Brain pericyte (primary cell): ENCODE data around the gene ZNF841.
"Not testable (repeated sequence)": the region's sequence is repeated elsewhere in the genome, so short reads cannot be mapped to it uniquely, and the experiment has no call there.

Experiments used
- DNase-seq: peaks from one replicate; pipeline ENCODE4 v3.0.0-alpha.2; 2012; ENCODE audit warnings: low read depth, low spot score

ZNF841 gene

DNA sequence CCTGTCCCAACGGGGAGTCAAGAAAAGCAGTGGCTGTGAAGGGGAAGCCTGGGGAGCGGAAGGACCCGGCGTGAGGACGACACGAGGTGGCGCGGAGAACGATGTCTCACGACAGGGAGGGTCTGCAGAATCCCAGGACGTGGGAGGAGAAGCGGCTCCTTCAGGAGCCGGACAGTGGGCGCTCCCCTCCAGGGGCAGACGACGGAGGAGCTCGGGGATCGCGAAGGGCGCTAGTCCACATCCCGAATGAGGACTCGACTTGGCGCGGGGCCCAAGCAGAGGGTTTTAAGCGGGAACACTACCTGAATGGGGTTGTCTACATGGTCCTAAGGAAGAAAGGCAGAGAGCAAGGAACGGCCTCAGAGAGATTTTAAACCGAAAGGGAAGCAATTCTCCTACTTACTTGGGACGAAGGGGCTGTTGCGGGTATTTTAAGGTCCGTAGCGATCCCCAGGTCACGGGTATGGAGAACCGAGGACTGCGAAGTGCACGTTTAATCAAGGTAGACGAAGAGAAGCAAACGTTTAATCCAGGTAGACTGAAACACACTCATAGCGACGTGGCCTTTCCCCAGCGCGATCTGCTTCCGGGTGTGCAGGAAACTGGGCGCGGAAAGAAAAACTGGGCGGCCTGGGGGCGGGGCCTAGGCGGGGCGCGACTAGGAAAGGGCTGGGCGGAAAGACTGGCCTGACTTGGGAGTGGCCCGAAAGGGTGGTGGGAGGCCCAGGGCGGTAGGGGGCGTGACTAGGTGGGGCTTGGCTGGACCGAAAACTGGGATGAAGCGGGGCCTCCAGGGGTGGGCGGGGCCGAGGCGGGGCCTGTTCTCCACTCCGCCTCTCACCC is at the start of gene ZNF841:
Gene ZNF841 (minus strand): TSS at position 594 of the 843 bp plus-strand sequence. CDS start 10,964 bp downstream, outside the sequence.
- peak; percentile 69 for DNase-seq

DNA sequence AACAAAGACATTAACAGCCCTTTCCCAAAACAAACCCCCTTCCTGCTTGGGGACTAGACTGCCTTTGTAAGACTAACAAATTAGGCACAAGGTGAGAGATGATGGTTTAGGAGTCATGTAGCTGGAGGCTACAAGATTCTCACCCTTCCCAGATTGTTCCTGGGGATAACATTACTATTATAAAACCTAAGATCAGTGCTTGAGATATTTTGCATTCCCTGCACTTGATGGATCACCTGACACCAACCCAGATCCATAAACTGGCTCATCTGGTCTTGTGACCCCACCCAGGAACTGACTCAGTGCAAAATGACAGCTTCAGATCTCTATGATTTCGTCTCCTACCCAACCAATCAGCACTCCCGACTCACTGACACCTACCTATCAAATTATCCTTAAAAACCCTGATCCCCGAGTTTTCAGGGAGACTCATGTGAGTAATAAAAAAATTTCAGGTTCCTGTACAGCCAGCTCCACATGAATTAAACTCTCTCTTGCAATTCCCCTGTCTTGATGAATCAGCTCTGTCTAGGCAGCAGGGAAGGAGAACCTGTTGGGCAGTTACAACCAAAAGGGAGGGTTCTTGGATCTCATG is 46.5 kb upstream of the ZNF841 start:
- no peak for DNase-seq

DNA sequence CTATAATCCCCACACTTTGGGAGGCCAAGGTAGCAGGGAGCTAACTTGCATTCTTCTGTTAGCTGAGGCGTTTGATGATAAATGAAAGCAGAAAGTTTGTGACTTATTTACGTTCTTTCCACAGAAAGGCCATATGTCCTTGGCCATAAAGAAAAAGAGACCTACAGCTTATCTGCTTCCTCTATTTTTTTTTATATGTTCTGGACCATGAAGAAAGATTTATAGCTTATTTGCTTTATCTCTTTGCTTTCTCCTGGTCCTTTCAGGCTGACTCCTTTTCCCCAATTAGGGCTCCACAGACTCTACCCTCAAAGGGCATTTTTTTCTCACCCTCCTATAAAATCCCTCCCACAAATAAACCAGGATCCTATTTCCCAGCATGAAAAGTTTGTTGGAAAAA is 45.6 kb upstream of the ZNF841 start:
- DNase-seq: no peak

DNA sequence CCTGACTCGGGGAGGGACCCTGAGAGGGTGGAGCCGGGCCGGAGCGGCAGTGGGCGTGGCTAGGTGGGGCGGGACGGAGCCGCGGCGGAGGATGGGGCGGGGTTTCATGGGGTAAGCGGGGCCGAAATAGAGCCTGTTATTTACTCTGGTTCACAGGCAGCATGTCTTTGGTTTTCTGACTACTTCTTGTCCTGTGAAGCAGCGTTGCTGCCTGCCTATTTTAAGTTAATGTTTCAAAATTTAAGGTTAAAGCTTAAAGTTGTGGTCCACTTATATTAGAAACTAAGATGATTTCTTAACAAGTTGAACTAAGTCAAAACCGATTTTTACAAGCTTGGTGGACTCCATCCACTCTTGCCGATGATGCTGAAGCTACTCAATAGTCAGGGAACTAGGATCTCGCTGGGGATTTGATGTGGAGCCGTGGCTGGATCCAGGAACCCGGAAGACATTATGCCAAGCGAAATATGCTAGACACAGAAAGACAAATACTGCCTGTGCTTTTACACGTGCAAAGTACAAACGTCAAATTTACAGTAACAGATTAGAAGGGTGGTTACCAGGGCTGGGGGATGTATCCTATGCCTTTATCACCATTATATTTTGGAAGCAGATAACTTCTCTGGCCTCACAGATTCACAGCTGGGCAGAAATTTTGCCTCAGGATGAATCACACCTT is 44.6 kb upstream of the ZNF841 start:
- no peak for DNase-seq

DNA sequence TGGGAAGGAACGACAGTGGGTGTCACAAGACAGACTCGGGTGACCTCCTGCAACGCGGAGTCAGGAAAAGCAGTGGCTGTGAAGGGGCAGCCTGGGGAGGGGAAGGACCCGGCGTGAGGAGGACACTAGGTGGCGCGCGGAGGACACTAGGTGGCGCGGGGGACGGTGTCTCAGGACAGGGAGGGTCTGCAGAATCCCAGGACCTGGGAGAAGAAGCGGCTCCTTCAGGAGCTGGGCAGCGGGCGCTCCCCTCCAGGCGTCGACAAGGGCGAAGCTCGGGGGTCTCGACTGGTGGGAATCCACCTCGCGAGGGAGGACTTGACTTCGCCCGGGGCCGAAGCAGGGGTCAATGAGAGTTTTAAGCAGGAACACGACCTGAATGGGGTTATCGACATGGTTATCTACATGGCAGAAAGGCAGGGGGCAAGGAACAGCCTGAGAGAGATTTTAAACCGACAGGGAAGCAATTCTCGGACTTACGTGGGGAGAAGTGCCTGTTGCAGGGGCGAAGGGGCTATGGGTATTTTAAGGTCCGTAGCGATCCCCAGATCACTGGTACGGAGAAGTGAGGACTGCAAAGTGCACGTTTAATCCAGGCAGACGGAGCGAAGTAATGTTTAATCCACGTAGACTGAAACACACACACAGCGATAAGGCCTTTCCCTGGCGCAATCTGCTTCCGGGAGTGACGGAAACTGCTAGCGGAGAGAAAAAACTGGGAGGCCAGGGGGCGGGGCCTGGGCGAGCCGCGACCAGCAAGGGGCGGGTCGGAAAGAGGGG is 43.9 kb upstream of the ZNF841 start, which contains the start of gene ZNF616:
Gene ZNF616 (minus strand): TSS at position 687 of the 780 bp plus-strand sequence. CDS start 9,426 bp downstream, outside the sequence.
- peak; percentile 67 for DNase-seq

DNA sequence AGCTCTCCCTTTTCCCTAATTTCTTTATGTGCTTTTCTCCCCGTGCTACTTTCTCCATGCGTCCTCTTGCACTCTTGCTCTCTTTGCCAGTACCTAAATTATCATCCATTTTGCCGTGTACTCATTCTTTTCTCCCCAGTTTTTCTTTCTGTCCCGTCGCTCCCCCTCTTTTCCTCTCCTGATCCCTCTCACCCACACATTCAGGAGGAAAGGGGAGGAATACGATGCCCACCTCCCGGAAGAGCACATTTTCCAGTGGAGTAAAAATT is 43.4 kb upstream of the ZNF841 start:
- DNase-seq: no peak

DNA sequence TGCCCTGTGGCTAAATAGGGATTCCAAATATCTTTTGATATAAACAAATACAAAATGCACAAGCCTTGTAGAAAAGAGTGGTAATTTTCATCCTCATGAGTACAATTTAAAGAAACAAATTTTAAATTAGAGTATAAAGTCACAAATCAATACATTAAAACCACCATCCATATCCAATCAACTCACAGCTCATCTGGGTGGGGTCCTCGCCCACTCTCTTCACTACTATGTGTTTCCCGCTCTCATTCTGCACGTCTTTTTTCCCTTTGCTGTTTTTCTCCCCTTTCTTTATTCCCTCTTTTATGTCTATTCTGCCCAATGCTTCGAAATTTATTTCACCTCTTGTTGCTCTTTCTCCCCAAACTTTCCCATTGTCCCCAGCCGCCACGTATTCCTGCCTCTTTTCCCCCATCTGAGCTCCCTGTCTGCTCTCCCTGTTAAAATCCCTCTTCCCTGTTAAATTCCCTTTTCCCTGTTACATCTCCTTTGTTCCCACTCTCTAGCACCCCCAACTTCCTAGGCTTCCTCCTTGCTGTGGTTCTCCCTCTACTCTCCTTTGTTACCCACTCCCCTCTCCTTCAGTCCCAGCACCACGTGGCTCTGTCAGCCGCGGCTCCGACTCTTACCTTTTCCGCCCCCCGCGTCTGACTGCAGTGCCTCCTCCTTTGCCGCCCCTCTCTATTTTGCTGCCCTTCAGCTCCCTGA is 42.9 kb upstream of the ZNF841 start:
- no peak for DNase-seq

DNA sequence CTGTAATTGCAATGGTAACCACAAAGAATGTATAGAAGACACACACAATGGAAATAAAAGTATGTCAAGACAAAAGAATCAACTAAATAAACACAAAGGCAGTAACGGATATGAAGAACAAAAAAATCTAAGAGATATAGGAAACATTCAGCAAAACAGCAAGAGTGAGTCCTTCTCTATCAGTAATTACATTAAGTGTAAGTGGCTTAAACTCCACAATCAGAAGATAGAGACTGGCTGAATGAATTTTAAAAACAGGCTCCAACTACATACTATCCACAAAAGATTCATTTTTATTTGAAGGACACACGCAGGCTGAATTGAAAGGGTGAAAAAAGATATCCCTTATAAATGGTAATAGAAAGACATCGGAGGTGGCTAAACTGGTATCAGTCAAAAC is 24.7 kb upstream of the ZNF841 start:
- DNase-seq: no peak

DNA sequence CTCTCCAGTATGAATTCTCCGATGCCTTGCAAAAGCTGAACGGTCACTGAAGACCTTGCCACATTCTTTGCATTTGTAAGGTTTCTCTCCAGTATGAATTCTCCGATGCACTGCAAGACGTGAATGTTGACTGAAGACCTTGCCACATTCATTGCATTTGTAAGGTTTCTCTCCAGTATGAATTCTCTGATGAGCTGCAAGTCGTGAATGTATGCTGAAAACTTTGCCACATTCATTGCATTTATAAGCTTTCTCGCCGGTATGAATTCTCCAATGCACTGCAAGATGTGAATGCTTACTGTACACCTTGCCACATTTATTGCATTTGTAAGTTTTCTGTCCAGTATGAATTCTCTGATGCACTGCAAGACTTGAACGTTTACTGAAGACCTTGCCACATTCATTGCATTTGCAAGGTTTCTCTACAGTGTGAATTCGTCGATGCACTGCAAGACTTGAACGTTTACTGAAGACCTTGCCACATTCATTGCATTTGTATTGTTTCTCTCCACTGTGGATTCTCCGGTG is 20.0 kb upstream of the ZNF841 start:
- DNase-seq: no peak

DNA sequence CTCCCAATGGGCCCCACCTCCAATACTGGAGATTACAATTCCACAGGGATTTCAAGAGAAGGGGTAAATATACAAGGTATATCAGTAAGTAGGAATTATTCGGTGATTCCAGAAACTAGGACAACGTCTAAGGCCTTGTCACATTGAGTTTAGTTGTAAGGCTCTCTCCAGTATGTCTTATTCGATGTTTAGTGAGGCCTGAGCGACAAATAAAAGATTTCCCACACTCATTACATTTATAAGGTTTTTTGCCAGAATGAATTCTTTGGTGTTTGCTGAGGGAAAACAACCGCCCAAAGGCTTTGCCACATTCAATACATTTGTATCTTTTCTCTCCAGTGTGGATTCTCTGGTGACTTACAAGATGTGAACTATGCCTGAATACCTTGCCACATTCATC is 19.1 kb upstream of the ZNF841 start:
- DNase-seq: no peak

DNA sequence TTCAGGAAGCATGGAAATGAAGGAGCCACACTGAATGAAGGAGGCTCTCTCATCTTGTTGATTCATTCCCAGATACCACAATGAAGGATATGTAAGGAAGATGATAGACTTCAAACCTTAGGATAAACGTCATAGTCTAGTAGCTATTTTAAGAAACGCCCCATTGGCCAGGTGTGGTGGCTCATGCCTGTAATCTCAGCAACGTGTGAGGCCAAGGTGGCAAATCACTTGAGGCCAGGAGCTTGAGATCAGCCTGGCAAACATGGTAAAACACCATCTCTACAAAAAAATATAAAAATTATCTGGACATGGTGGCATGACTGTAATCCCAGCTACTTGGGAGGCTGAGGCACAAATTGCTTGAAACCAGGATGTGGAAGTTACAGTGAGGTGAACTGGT is 17.1 kb upstream of the ZNF841 start:
- no peak for DNase-seq

DNA sequence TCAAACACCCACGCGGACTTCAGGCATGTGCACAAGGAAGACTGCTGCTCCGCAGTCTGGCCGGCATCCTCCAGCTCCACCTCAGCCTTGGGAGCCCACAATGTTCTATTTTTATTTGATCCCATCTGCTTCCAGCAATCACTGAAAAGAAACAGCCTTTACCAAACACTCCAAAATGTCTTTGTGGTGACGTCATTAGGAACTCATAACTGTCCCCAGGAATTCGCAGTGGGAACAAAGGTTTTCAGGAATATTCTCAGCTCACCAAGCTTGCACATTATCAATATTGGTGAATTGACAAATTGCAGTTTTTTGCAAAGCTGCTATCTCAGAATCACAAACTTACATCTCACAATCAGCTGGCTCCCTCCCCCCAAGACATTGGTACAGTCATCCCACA is 15.2 kb upstream of the ZNF841 start:
- no peak for DNase-seq

DNA sequence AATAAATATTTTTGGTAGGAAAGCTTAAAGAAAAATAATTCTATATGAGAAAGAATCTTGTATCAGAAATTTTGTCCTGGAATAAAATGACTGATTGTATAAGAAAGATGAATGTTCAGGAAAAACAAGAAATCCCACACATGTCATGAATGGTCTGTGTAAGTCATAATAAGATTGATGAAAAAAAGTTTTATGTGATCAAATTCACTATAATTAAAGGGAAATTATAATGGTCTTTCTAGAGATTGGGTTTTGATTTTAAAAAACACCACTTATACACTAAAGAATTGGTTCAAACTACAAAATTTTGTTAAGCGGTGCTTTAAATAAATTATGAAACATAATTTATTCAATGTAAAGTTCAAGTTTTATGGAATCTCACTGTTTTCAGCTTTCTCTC is 7.2 kb upstream of the ZNF841 start:
- no peak for DNase-seq

DNA sequence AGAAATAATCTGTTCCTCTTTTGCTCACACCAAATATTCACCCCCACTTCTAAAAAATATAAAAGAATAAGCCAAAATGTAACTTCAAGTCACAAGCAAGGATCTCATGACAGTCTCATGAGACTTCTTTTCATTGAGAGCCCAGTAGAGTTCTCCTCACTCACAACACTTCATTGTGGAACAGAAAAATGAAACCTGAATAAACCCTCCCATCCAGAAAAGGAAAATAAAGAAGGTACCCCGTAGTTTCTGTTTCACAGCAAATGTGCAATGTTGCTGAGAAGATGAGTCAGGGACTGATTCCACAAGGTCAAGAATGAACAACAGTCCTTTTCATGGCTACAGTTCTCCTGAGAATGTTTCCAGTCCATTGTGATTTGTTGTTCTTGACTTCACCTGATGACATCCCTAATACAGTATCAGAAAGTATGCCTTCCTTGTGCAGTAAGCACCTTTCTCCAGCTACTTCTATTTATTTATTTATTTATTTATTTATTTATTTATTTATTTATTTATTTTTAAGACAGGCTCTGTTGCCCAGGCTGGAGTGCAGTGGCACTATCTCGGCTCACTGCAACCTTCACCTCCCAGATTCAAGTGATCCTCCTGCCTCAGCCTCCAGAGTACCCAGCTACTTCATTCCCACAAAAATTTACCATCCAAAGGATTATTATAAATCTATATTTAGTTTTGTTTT is 6.4 kb upstream of the ZNF841 start:
- no peak for DNase-seq

DNA sequence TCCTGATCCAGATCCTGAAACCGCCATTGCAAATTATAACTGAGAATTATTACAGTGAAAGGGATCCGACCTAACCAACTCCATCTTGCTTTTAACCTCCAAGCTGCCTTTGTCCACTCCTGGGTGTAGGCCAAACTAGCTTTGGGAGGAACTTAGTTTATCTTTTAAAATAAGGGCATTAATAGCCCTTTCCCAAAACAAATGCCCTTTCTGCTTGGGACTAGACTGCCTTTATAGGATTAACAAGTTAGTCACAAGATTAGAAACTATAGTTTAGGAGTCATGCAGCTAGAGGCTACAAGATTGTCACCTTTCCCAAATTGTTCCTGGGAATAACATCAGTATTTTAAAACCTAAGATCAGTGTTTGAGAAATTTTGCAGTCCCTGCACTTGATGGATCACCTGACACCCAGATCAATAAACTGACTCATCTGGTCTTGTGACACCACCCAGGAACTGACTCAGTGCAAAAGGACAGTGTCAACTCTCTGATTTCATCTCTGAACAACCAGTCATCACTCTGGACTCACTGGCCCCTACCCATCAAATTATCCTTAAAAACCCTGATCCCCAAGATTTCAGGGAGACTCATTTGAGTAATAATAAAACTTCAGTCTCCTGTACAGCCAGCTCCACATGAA is 4.1 kb upstream of the ZNF841 start:
- DNase-seq: no peak

DNA sequence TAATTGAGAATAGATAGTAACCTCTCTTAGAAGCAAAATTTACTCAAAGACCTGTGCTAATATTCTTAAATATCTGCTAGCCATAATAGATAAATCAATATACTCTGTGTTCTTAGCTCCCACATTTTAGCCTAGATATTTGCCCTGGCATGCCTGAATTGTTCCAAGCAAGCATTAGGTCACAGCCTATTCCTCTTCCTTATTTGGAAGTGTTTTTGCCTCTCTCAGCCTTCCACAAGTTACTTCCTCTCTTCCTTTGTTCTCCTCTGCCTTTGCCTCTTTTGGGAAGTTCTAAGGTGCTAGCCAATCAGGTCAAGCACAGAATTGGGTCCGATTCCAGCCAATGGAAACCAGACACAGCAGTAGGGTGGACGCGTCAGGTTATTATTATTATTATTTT is 851 bp upstream of the ZNF841 start:
- DNase-seq: not testable (repeated sequence)

DNA sequence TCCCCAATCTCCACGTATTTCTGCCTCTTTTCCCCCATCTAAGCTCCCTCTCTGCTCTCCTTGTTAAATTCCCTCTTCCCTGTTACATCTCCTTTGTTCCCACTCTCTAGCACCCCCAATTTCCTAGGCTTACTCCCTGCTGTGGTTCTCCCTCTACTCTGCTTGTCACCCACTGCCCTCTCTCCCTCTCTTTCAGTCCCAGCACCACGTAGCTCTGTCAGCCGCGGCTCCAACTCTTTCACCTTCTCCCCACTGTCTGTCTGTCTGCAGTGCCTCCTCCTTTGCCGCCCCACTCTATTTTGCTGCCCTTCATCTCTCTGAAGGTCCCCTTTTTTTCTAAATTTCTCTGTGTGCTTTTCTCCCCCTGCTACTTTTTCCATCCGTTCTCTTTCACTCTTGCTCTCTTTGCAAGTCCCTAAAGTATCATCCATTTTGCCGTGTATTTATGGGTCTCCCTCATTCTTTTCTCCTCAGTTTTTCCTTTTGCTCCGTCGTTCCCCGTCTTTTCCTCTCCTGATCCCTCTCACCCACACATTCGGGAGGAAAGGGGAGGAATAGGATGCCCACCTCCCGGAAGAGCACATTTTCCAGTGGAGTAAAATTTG is 937 bp downstream of the ZNF841 start:
- DNase-seq: no peak

DNA sequence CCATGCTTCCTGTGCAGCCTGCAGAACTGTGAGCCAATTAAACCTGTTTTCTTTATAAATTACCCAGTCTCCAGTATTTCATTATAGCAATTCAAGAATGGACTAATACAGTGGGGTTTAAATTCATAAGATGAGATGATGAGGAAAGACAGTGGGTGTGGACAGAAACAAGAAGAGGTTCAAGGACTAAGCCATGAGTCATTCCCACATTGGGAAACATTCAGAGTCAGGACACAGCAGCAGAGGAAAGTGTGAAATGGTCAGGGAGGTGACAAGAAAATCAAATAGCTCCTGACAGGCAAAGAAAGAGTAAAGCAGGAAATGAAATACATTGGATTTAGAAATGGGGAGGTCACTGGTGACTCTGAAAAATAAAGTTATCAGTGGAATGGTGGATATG is 9.1 kb downstream of the ZNF841 start:
- no peak for DNase-seq

DNA sequence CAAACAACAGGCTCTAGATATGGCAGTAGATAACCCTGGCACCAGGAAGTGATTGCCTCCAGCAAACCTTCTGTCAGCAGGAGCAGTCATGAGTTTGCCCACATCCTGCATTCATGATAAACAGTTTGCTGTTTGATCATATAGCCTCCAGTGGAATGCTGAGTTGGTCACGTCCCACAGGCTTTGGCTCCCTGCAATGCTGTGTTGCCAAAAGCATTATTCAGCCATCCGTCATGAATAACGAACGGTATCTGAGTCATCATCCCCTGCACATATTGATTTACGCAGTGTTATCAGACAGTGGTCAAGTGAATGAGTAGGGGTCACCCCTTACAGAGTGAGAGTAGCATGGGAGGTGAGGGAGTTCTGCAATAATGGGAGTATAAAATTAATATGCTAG is 25.1 kb downstream of the ZNF841 start:
- DNase-seq: no peak

DNA sequence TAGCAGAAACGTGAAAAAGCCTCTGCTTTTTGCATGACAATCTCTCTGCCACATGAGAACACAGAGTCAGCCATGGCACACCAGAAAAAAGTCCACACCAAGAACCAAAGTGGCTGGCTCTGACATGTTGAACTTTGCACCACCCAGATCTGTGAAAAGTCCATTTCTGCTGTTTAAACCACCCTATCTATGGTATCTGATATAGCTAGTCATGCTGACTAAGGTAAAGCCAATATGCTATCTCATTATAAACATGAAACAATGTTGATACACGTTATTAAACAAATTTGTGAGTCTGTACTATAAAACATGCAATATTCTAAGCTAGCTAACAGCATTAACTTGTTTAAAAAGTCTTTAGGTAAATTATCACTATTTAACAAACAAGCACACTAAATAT is 25.9 kb downstream of the ZNF841 start:
- DNase-seq: no peak
